ENCODE data around the gene FRMD5. TPM values are rescaled to one million over a fixed set of nuclear protein-coding genes. Genes with fewer than 3 reads are reported as not detected.

Gene FRMD5
- total RNA-seq, 4 donors from 2014 or later: 0.31 to 0.72 TPM; not detected in 2

GRCh38 chr15:43905755-43906154 lies 289.3 kb downstream of the FRMD5 start:
- DNase-seq (ENCODE audit: low spot score in 2 of 2): no peak
- no peaks in the 10 kb centered on the region for H3K4me1 ChIP-seq
- H3K36me3 ChIP-seq: no peaks in the 10 kb centered on the region
- no peak for TF ChIP-seq CTCF (IDR thresholded peaks at IDR 0.05)
- no peak for TF ChIP-seq EP300 (IDR thresholded peaks at IDR 0.05)
- TF ChIP-seq POLR2AphosphoS5 (IDR thresholded peaks at IDR 0.05): no peak
- TF ChIP-seq POLR2A (IDR thresholded peaks at IDR 0.05): no peak
- no peaks in the 10 kb centered on the region for H3K27me3 ChIP-seq
- H3K9me3 ChIP-seq: no peaks in the 10 kb centered on the region
- WGBS: 91% methylated on average over 7 of the region's 7 CpGs
- no peak overlapping the region for H3K27ac ChIP-seq
- H3K4me3 ChIP-seq: no peak overlapping the region

GRCh38 chr15:43903864-43904290 lies 291.2 kb downstream of the FRMD5 start:
- no peaks in the 10 kb centered on the region for H3K9me3 ChIP-seq
- no peak for DNase-seq (ENCODE audit: low spot score in 2 of 2)
- WGBS: 22% methylated on average over 7 of the region's 8 CpGs
- no peaks in the 10 kb centered on the region for H3K27me3 ChIP-seq
- no peaks in the 10 kb centered on the region for H3K36me3 ChIP-seq
- TF ChIP-seq POLR2A (IDR thresholded peaks at IDR 0.05) (no peak), CTCF (IDR thresholded peaks at IDR 0.05) (peak; percentile 62 to 72)
- no peak overlapping the region for H3K4me3 ChIP-seq
- H3K27ac ChIP-seq: no peak overlapping the region
- H3K4me1 ChIP-seq: no peaks in the 10 kb centered on the region

GRCh38 chr15:43901495-43901894 lies 293.6 kb downstream of the FRMD5 start:
- no peak for DNase-seq (ENCODE audit: low spot score in 2 of 2)
- no peak overlapping the region for H3K27ac ChIP-seq
- H3K9me3 ChIP-seq: no peaks in the 10 kb centered on the region
- TF ChIP-seq EP300 (IDR thresholded peaks at IDR 0.05) (no peak), POLR2AphosphoS5 (IDR thresholded peaks at IDR 0.05) (no peak)
- 71% methylated on average over 10 of the region's 10 CpGs for WGBS
- H3K4me1 ChIP-seq: no peaks in the 10 kb centered on the region
- no peak overlapping the region for H3K4me3 ChIP-seq
- no peaks in the 10 kb centered on the region for H3K27me3 ChIP-seq
- no peaks in the 10 kb centered on the region for H3K36me3 ChIP-seq

- TF ChIP-seq CTCF (IDR thresholded peaks at IDR 0.05): no peak
- no peak for TF ChIP-seq POLR2AphosphoS5 (IDR thresholded peaks at IDR 0.05)
- TF ChIP-seq EP300 (IDR thresholded peaks at IDR 0.05): no peak
- no peak for TF ChIP-seq POLR2A (IDR thresholded peaks at IDR 0.05)
- Histone ChIP-seq H3K4me1 (no peaks in the 10 kb centered on the region), H3K4me3 (no peak overlapping the region), H3K9me3 (no peaks in the 10 kb centered on the region), H3K36me3 (no peaks in the 10 kb centered on the region), H3K27ac (no peak overlapping the region), H3K27me3 (no peaks in the 10 kb centered on the region)
- 80% methylated on average over 1 of the region's 1 CpG for WGBS
- no peak for DNase-seq (ENCODE audit: low spot score in 2 of 2)
Observed at GRCh38 chr15:43900996-43901395, 294.1 kb downstream of the FRMD5 start.

GRCh38 chr15:43899928-43900327 lies 295.1 kb downstream of the FRMD5 start:
- Histone ChIP-seq H3K27ac (no peak overlapping the region), H3K36me3 (no peaks in the 10 kb centered on the region), H3K9me3 (no peaks in the 10 kb centered on the region), H3K4me3 (no peak overlapping the region), H3K4me1 (no peaks in the 10 kb centered on the region), H3K27me3 (no peaks in the 10 kb centered on the region)
- no peak for DNase-seq (ENCODE audit: low spot score in 2 of 2)
- TF ChIP-seq CTCF (IDR thresholded peaks at IDR 0.05) (no peak), EP300 (IDR thresholded peaks at IDR 0.05) (no peak), POLR2AphosphoS5 (IDR thresholded peaks at IDR 0.05) (no peak), POLR2A (IDR thresholded peaks at IDR 0.05) (no peak)
- WGBS: 85% methylated on average over 4 of the region's 5 CpGs

- DNase-seq (ENCODE audit: low spot score in 2 of 2): no peak
- H3K27me3 ChIP-seq: no peaks in the 10 kb centered on the region
- no peaks in the 10 kb centered on the region for H3K36me3 ChIP-seq
- no peak overlapping the region for H3K27ac ChIP-seq
- TF ChIP-seq EP300 (IDR thresholded peaks at IDR 0.05): no peak
- TF ChIP-seq POLR2A (IDR thresholded peaks at IDR 0.05): no peak
- no peak for TF ChIP-seq CTCF (IDR thresholded peaks at IDR 0.05)
- TF ChIP-seq POLR2AphosphoS5 (IDR thresholded peaks at IDR 0.05): no peak
- H3K9me3 ChIP-seq: no peaks in the 10 kb centered on the region
- H3K4me3 ChIP-seq: no peak overlapping the region
- WGBS: 82% methylated on average over 2 of the region's 2 CpGs
- H3K4me1 ChIP-seq: no peaks in the 10 kb centered on the region
Observed at GRCh38 chr15:43898891-43899290, 296.2 kb downstream of the FRMD5 start.
